Measurements from ENCODE around the gene TSHZ3. TPM values are rescaled to one million over a fixed set of nuclear protein-coding genes. Genes with fewer than 3 reads are reported as not detected.

The TSHZ3 gene
- polyA plus RNA-seq, 1 donor from 2014 or later = 2.4 TPM

DNA sequence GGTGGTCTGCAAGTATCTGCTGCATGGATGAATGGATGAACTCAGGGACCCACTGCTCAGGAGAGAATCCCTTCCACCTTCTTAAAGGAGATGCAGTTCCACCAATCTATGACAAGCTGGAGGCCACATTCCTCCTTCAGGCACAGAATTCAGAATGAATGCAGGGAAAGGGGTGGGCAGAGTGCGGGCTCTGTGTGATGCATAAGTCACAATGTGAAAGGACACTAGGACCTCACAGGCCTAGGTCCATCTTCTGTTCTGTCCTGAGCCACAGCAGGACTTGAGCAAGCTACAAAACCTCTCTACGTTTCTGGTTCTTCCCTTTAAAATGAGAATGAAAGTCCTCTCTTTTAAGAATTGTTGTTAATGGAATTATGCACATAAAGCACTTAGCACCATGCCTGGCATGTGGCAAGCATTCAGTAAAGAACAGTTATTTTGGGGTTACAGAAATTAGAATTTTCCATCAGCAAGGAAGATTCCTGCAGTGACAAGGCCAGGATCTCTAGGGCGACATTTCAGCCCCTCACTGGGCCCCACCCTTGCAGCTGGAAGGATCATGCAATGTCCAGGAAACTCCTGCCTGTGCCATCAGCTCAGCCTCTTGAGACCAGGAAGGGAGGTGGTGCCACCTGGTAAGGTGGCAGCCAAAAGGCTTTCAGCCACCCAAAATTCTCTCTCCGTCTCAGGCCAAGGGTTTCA is 38.7 kb downstream of the TSHZ3 start:
- no peaks in the 10 kb centered on the region for H3K79me2 ChIP-seq (replicated peaks; ENCODE audit: insufficient read depth, low read length)

GRCh38 chr19:31308781-31309180 is 40.5 kb downstream of the TSHZ3 start:
- Histone ChIP-seq H3K36me3 (ENCODE audit: insufficient read depth, low read length) (no peaks in the 10 kb centered on the region), H3K9ac (ENCODE audit: low read length) (no peak overlapping the region), H3K27me3 (ENCODE audit: insufficient read depth, low read depth, low read length) (peaks cover 4% of the 10 kb centered on the region), H4K20me1 (ENCODE audit: insufficient read depth) (no peaks in the 10 kb centered on the region), H3K4me2 (ENCODE audit: low read length) (no peak overlapping the region), H2AFZ (ENCODE audit: low read depth, low read length) (no peak overlapping the region), H3K27ac (ENCODE audit: low read length) (no peak overlapping the region), H3K9me2 (ENCODE audit: insufficient read depth, low read length) (no peaks in the 10 kb centered on the region), H3K4me3 (ENCODE audit: low read length) (no peak overlapping the region), H3K9me3 (ENCODE audit: low read length) (no peaks in the 10 kb centered on the region), H3F3A (ENCODE audit: insufficient read depth, low read length, poor library complexity, severe bottlenecking) (no peaks in the 10 kb centered on the region), H3K79me2 (replicated peaks; ENCODE audit: insufficient read depth, low read length) (no peaks in the 10 kb centered on the region)
- TF ChIP-seq EP300 (conservative IDR thresholded peaks at IDR 0.05; ENCODE audit: poor library complexity, severe bottlenecking) = no peak
- TF ChIP-seq POLR2AphosphoS5 (IDR thresholded peaks at IDR 0.05) = no peak

More for the DNA sequence above, 38.7 kb downstream of the TSHZ3 start:
- Histone ChIP-seq H3K4me2 (ENCODE audit: low read length) (no peak overlapping the region), H2AFZ (ENCODE audit: low read depth, low read length) (no peak overlapping the region), H3K9ac (ENCODE audit: low read length) (no peak overlapping the region), H3K27ac (ENCODE audit: low read length) (no peak overlapping the region), H3K4me3 (ENCODE audit: low read length) (no peak overlapping the region), H3K9me3 (ENCODE audit: low read length) (no peaks in the 10 kb centered on the region), H3F3A (ENCODE audit: insufficient read depth, low read length, poor library complexity, severe bottlenecking) (no peaks in the 10 kb centered on the region), H3K9me2 (ENCODE audit: insufficient read depth, low read length) (no peaks in the 10 kb centered on the region), H3K36me3 (ENCODE audit: insufficient read depth, low read length) (no peaks in the 10 kb centered on the region), H4K20me1 (ENCODE audit: insufficient read depth) (no peaks in the 10 kb centered on the region), H3K27me3 (ENCODE audit: insufficient read depth, low read depth, low read length) (peaks cover 4% of the 10 kb centered on the region)
- TF ChIP-seq REST (IDR thresholded peaks at IDR 0.05; ENCODE audit: borderline replicate concordance) (no peak), EP300 (conservative IDR thresholded peaks at IDR 0.05; ENCODE audit: poor library complexity, severe bottlenecking) (no peak), RAD21 (conservative IDR thresholded peaks at IDR 0.05) (no peak), CTCF (IDR thresholded peaks at IDR 0.05; ENCODE audit: poor library complexity, severe bottlenecking) (no peak), TAF1 (IDR thresholded peaks at IDR 0.05; ENCODE audit: low read depth) (no peak), SMC3 (conservative IDR thresholded peaks at IDR 0.05; ENCODE audit: poor library complexity) (no peak)

DNA sequence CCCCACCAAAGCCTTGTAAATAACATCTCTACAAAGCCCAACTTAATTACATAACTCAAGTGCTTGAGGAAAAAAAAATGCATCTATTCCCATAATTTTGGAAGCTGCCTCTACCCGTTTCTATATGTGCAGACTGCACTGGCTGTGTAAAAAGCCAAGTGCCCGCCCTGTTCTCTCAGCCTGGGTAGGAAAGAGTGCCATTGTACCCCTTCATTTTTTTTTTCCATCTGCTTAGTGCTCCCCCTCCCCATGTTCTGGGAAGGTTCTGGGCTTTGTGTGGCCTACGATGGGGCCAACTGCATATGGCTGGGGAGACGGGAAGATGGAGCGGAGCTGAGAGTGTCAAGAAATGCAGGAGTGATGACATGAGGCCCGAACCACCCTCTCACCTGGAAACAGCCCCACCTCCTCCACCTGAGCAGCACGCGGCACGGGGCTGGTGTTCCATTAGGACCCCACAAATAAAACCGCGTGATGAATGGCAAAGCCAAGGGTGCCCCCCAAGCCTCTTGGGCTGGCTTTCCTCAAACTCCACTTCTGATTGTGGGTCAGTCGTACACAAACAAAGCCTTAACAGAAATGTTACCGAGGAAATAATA is 42.1 kb downstream of the TSHZ3 start:
- H3K27me3 ChIP-seq (ENCODE audit: insufficient read depth, low read depth, low read length) = peaks cover 4% of the 10 kb centered on the region
- H3F3A ChIP-seq (ENCODE audit: insufficient read depth, low read length, poor library complexity, severe bottlenecking) = no peaks in the 10 kb centered on the region
- H3K9me2 ChIP-seq (ENCODE audit: insufficient read depth, low read length) = no peaks in the 10 kb centered on the region
- no peak overlapping the region for H3K27ac ChIP-seq (ENCODE audit: low read length)
- no peak overlapping the region for H3K4me3 ChIP-seq (ENCODE audit: low read length)
- no peak overlapping the region for H3K9ac ChIP-seq (ENCODE audit: low read length)
- no peak overlapping the region for H2AFZ ChIP-seq (ENCODE audit: low read depth, low read length)
- no peaks in the 10 kb centered on the region for H3K36me3 ChIP-seq (ENCODE audit: insufficient read depth, low read length)
- H3K9me3 ChIP-seq (ENCODE audit: low read length) = no peaks in the 10 kb centered on the region
- H3K4me2 ChIP-seq (ENCODE audit: low read length) = no peak overlapping the region
- H3K79me2 ChIP-seq (replicated peaks; ENCODE audit: insufficient read depth, low read length) = no peaks in the 10 kb centered on the region
- H4K20me1 ChIP-seq (ENCODE audit: insufficient read depth) = no peaks in the 10 kb centered on the region
- TF ChIP-seq EZH2 (IDR thresholded peaks at IDR 0.05; ENCODE audit: borderline replicate concordance, insufficient read depth, low read length, poor library complexity, severe bottlenecking) = no peak
- TF ChIP-seq POLR2AphosphoS5 (IDR thresholded peaks at IDR 0.05) = no peak
- no peak for TF ChIP-seq SMC3 (conservative IDR thresholded peaks at IDR 0.05; ENCODE audit: poor library complexity)
- TF ChIP-seq EP300 (conservative IDR thresholded peaks at IDR 0.05; ENCODE audit: poor library complexity, severe bottlenecking) = no peak
- TF ChIP-seq MXI1 (conservative IDR thresholded peaks at IDR 0.05; ENCODE audit: poor library complexity, severe bottlenecking) = no peak
- TF ChIP-seq TAF1 (IDR thresholded peaks at IDR 0.05; ENCODE audit: low read depth) = no peak
- no peak for TF ChIP-seq RAD21 (conservative IDR thresholded peaks at IDR 0.05)
- no peak for TF ChIP-seq CTCF (IDR thresholded peaks at IDR 0.05; ENCODE audit: poor library complexity, severe bottlenecking)
